IMR-90 (cell line): Measurements from ENCODE around the gene FN3KRP. TPM values are rescaled to one million over a fixed set of nuclear protein-coding genes. Genes with fewer than 3 reads are reported as not detected.
A peak's percentile ranks its signal among the peaks of the same experiment; 100 is the strongest.

Source experiments
- ATAC-seq: fragments of 200-7000 bp; cut with Tn5 transposase; 2 replicates; pipeline ENCODE4 v1.9.1; 2020; ENCODE audit warnings: low read depth, mild to moderate bottlenecking, moderate library complexity
- BruUV-seq: library from RNA; stranded (reverse); fragments of 400-500 nt; replicated peaks from 2 replicates; lab custom pipeline; 2021; lab: Mats Ljungman, UMichigan
- CTCF ChIA-PET: fragments of 300-600 bp; formaldehyde crosslinking; extraction: SDS; loops from one replicate; lab custom pipeline; 2021; ENCODE audit warnings: antibody characterized with exemption; lab: Yijun Ruan, JAX
- POLR2A ChIA-PET: fragments of 300-600 bp; sonication (Branson Sonifier 250); formaldehyde crosslinking; loops from one replicate; lab custom pipeline; 2022; ENCODE audit warnings: antibody characterized with exemption; ENCODE audit not compliant: unreplicated experiment; lab: Charles Lee
- DNase-seq: peaks from one replicate; pipeline ENCODE4 v3.0.0; 2013
- H2AFZ ChIP-seq: replicated peaks from 2 replicates; pipeline ENCODE3; 2013; ENCODE audit warnings: low read length, mild to moderate bottlenecking; ENCODE audit not compliant: poor library complexity
- H2AK5ac ChIP-seq: 2 replicates; pipeline ENCODE4 v1.6.1; 2013; ENCODE audit warnings: low read depth, low read length, inconsistent platforms
- H2AK9ac ChIP-seq: replicated peaks from 2 replicates; pipeline ENCODE3; 2013; ENCODE audit warnings: mild to moderate bottlenecking, low read depth, low read length, moderate library complexity; ENCODE audit not compliant: poor library complexity
- H2BK120ac ChIP-seq: 2 replicates; pipeline ENCODE4 v1.6.1; 2013; ENCODE audit warnings: low read depth, low read length, inconsistent platforms
- H2BK15ac ChIP-seq: 3 replicates; pipeline ENCODE4 v1.6.1; 2013; ENCODE audit warnings: low read depth, low read length, inconsistent platforms
- H2BK20ac ChIP-seq: 2 replicates; pipeline ENCODE4 v1.6.1; 2013; ENCODE audit warnings: low read depth, mild to moderate bottlenecking, inconsistent platforms, low read length, moderate library complexity
- H2BK5ac ChIP-seq: 2 replicates; pipeline ENCODE4 v1.6.1; 2013; ENCODE audit warnings: mild to moderate bottlenecking, low read depth, low read length, inconsistent platforms; ENCODE audit not compliant: poor library complexity, severe bottlenecking
- H3K14ac ChIP-seq: replicated peaks from 2 replicates; pipeline ENCODE4 v1.6.1; 2013; ENCODE audit warnings: low read depth, low read length, inconsistent platforms
- H3K18ac ChIP-seq: 2 replicates; pipeline ENCODE4 v1.6.1; 2013; ENCODE audit warnings: low read depth, low read length, control low read depth
- H3K23ac ChIP-seq: 2 replicates; pipeline ENCODE4 v1.6.1; 2013; ENCODE audit warnings: low read depth, low read length, inconsistent platforms
- H3K27ac ChIP-seq: 2 replicates; pipeline ENCODE4 v1.5.1; 2013; ENCODE audit warnings: mild to moderate bottlenecking, control low read depth, low read length; ENCODE audit not compliant: insufficient read depth
- H3K27me3 ChIP-seq: 2 replicates; pipeline ENCODE4 v1.6.1; 2013; ENCODE audit warnings: low read length; ENCODE audit not compliant: control insufficient read depth, insufficient read depth
- H3K36me3 ChIP-seq: 2 replicates; pipeline ENCODE4 v1.6.1; 2013; ENCODE audit warnings: low read length, mixed read lengths; ENCODE audit not compliant: control insufficient read depth, insufficient read depth
- H3K4ac ChIP-seq: 2 replicates; pipeline ENCODE4 v1.6.1; 2013; ENCODE audit warnings: low read depth, low read length, inconsistent platforms
- H3K4me1 ChIP-seq: 2 replicates; pipeline ENCODE4 v1.6.1; 2013; ENCODE audit warnings: low read length, mixed read lengths; ENCODE audit not compliant: control insufficient read depth, insufficient read depth
- H3K4me2 ChIP-seq: 2 replicates; pipeline ENCODE4 v1.6.1; 2013; ENCODE audit warnings: low read depth, mild to moderate bottlenecking, control low read depth, low read length, moderate library complexity
- H3K4me3 ChIP-seq: 2 replicates; pipeline ENCODE4 v1.5.1; 2013; ENCODE audit warnings: low read depth, mild to moderate bottlenecking, control low read depth, low read length, moderate library complexity; ENCODE audit not compliant: insufficient read depth
- H3K56ac ChIP-seq: 2 replicates; pipeline ENCODE4 v1.6.1; 2013; ENCODE audit warnings: low read length, inconsistent platforms; ENCODE audit not compliant: insufficient read depth; ENCODE audit errors: extremely low read depth
- H3K79me1 ChIP-seq, 2 experiments: 2 replicates each; pipeline ENCODE4 v1.6.1; 2013; ENCODE audit warnings: low read length in 2 of 2, inconsistent platforms in 1 of 2, low read depth in 1 of 2
- H3K9ac ChIP-seq: 2 replicates; pipeline ENCODE4 v1.6.1; 2013; ENCODE audit warnings: low read depth, low read length, control low read depth
- H3K9me1 ChIP-seq: 2 replicates; pipeline ENCODE4 v1.6.1; 2013; ENCODE audit warnings: low read length, inconsistent platforms; ENCODE audit not compliant: insufficient read depth
- H3K9me3 ChIP-seq: 2 replicates; pipeline ENCODE4 v1.6.1; 2013; ENCODE audit warnings: low read length; ENCODE audit not compliant: control insufficient read depth, insufficient read depth
- H4K20me1 ChIP-seq: 2 replicates; pipeline ENCODE4 v1.6.1; 2013; ENCODE audit warnings: low read length, inconsistent platforms; ENCODE audit not compliant: insufficient read depth
- H4K5ac ChIP-seq: 2 replicates; pipeline ENCODE4 v1.6.1; 2013; ENCODE audit warnings: mild to moderate bottlenecking, low read depth, low read length, control low read depth
- H4K8ac ChIP-seq, 2 experiments: 2 replicates each; pipeline ENCODE4 v1.6.1; 2013; ENCODE audit warnings: low read depth in 2 of 2, low read length in 2 of 2, control low read depth in 1 of 2, inconsistent platforms in 1 of 2
- H4K91ac ChIP-seq: 2 replicates; pipeline ENCODE4 v1.6.1; 2013; ENCODE audit warnings: low read depth, low read length, inconsistent platforms; ENCODE audit not compliant: insufficient read depth
- BHLHE40 ChIP-seq: fragments of 150-350 bp; IDR thresholded peaks from 2 replicates; pipeline ENCODE4 v1.6.1; 2016; ENCODE audit warnings: mild to moderate bottlenecking, low read depth, low read length
- CEBPB ChIP-seq: IDR thresholded peaks from 2 replicates; pipeline ENCODE4 v1.6.1; 2012; ENCODE audit warnings: low read depth, low read length, improper control_type of control experiment
- CHD1 ChIP-seq: IDR thresholded peaks from 2 replicates; pipeline ENCODE4 v1.6.1; 2012; ENCODE audit warnings: low read depth, low read length, improper control_type of control experiment
- FOS ChIP-seq: fragments of 150-350 bp; IDR thresholded peaks from 2 replicates; pipeline ENCODE4 v1.6.1; 2016; ENCODE audit warnings: low read depth, low read length
- MAFK ChIP-seq: IDR thresholded peaks from 2 replicates; pipeline ENCODE4 v1.6.1; 2012; ENCODE audit warnings: low read depth, low read length, improper control_type of control experiment
- MAZ ChIP-seq: IDR thresholded peaks from 2 replicates; pipeline ENCODE4 v1.6.1; 2012; ENCODE audit warnings: low read depth, mild to moderate bottlenecking, low read length, improper control_type of control experiment, moderate library complexity, borderline replicate concordance
- MXI1 ChIP-seq: IDR thresholded peaks from 2 replicates; pipeline ENCODE4 v1.6.1; 2012; ENCODE audit warnings: low read depth, mild to moderate bottlenecking, low read length, moderate library complexity, borderline replicate concordance
- NFE2L2 ChIP-seq: fragments of 150-350 bp; IDR thresholded peaks from 2 replicates; pipeline ENCODE4 v1.6.1; 2016; ENCODE audit warnings: low read depth, mild to moderate bottlenecking, low read length
- POLR2A ChIP-seq: IDR thresholded peaks from 2 replicates; pipeline ENCODE4 v1.6.1; 2012; ENCODE audit warnings: mild to moderate bottlenecking, low read depth, low read length
- RCOR1 ChIP-seq: IDR thresholded peaks from 2 replicates; pipeline ENCODE4 v1.6.1; 2012; ENCODE audit warnings: mild to moderate bottlenecking, low read length, improper control_type of control experiment; ENCODE audit not compliant: insufficient replicate concordance
- RFX5 ChIP-seq: IDR thresholded peaks from 2 replicates; pipeline ENCODE4 v1.8.0; 2012; ENCODE audit warnings: low read depth, mild to moderate bottlenecking, low read length, moderate library complexity
- SMC3 ChIP-seq: fragments of 150-350 bp; IDR thresholded peaks from 2 replicates; pipeline ENCODE4 v1.6.1; 2016; ENCODE audit warnings: low read depth, mild to moderate bottlenecking, antibody characterized with exemption, low read length, moderate library complexity
- WGBS, 2 experiments: methylation state at CpG; one replicate each; pipeline versions ENCODE4 v1.1.5 to v1.1.7; 2013; ENCODE audit warnings: missing lambda C conversion rate in 2 of 2; ENCODE audit not compliant: insufficient read length in 1 of 2; ENCODE audit errors: extremely low coverage in 2 of 2; 5-methylcytosine and 5-hydroxymethylcytosine counted together
- dilution Hi-C: fragments of 300-500 bp; cut with HindIII; formaldehyde crosslinking; loops from one replicate; pipeline ENCODE4 v1.14.3; 2018; ENCODE audit warnings: low sequenced_read_pairs; ENCODE audit not compliant: unreplicated experiment
- in situ Hi-C: fragments of 300-500 bp; cut with MboI; formaldehyde crosslinking; loops from 3 replicates; pipeline ENCODE4 v1.14.3; 2019; ENCODE audit warnings: low sequenced_read_pairs, inconsistent platforms, mixed read lengths
- intact Hi-C: fragments of 100-400 bp; cut with micrococcal nuclease; formaldehyde crosslinking; loops from 2 replicates; pipeline ENCODE4 v1.10.0; 2022
- polyA plus RNA-seq, 3 experiments: library from polyadenylated mRNA; depleted of rRNA; stranded (reverse); fragments of >200 nt; gene quantifications; 2 replicates each; pipeline ENCODE4 v1.2.3, GENCODE V29; 2012; ENCODE audit warnings: low replicate concordance in 1 of 3
- total RNA-seq: library from RNA; depleted of rRNA; stranded (reverse); fragments of >200 nt; gene quantifications from 2 replicates; pipeline ENCODE4 v1.2.3, GENCODE V29; 2012
- TF ChIP-seq, protein P1 (sequence below): fragments of 150-350 bp; IDR thresholded peaks from 2 replicates; pipeline ENCODE4 v1.6.1; 2016; ENCODE audit warnings: low read depth, mild to moderate bottlenecking, low read length, moderate library complexity, borderline replicate concordance
- TF ChIP-seq, protein P2 (sequence below): conservative IDR thresholded peaks from 2 replicates; pipeline ENCODE4 v1.5.1; 2012; ENCODE audit warnings: mild to moderate bottlenecking, low read depth, low read length, improper control_type of control experiment
- TF ChIP-seq, protein P3 (sequence below): fragments of 150-350 bp; IDR thresholded peaks from 2 replicates; pipeline ENCODE4 v1.6.1; 2017; ENCODE audit warnings: mild to moderate bottlenecking, antibody characterized with exemption, low read length, low read depth

FN3KRP gene
- total and polyA plus RNA-seq, 2 of the 4 experiments (the other 2 are of a cell fraction), result 18.6 to 20.3 TPM

DNA sequence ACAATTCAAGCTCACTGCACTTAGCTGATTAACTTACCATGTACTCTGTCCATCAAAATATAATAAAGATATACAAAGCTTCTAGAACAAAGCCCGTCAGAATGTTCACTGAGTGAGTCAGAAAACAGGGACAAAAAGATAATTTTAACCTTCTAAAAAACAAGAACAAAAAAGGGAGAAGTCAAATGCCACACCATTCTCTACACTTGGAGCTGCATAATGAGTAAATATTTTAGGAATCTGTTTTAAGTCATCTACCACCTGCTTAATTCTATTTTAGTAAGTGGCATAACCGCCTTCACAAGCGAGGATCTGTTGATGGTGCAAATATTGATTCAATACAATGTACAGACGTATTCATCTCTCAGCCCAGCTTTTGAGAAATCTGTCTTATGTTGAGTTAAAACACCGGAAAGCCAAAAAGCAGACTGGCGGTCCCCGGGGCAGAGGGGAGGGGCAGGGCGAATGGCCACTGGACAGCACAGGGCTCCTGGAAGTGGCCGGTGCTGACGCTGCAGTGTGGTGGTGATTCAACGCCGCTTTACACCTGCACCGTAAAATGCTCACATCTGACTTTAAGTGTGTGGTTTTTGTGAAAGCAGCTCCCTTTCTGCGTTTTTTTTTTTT lies 38.1 kb upstream of the FN3KRP start:
- POLR2A ChIA-PET, result no interaction called here
- dilution Hi-C loops, result no loop called here
- no peak overlapping the region for H3K27ac ChIP-seq

More for the DNA sequence above, 38.1 kb upstream of the FN3KRP start:
- Histone ChIP-seq H3K9ac (no peak overlapping the region), H2AK9ac (peak overlapping the region; percentile 78), H2BK5ac (no peak overlapping the region), H2BK20ac (no peak overlapping the region), H3K79me1 (peaks cover 0 to 3% of the 10 kb centered on the region in 2 experiments; a peak in 1 of 4 replicates), H3K27me3 (no peaks in the 10 kb centered on the region), H3K23ac (no peak overlapping the region), H3K4me3 (no peak overlapping the region), H3K18ac (no peak overlapping the region), H4K91ac (no peak overlapping the region), H2AK5ac (no peak overlapping the region), H3K14ac (no peak overlapping the region), H3K4me1 (no peaks in the 10 kb centered on the region; the same call in 1 of the 2 replicates), H4K8ac (no peak overlapping the region), H4K5ac (no peak overlapping the region), H3K4me2 (no peak overlapping the region), H2BK120ac (no peak overlapping the region), H4K20me1 (peaks cover 3% of the 10 kb centered on the region; the same call in 1 of the 2 replicates), H3K36me3 (no peaks in the 10 kb centered on the region), H3K56ac (no peak overlapping the region), H2AFZ (no peak overlapping the region), H3K4ac (no peak overlapping the region), H3K9me1 (peaks cover 2% of the 10 kb centered on the region; the same call in 1 of the 2 replicates), H2BK15ac (no peak overlapping the region), H3K9me3 (peaks cover 5% of the 10 kb centered on the region)
- ATAC-seq, result no peak
- no peak for DNase-seq
- TF ChIP-seq FOS (no peak), RFX5 (no peak), BHLHE40 (no peak), MXI1 (no peak), CEBPB (no peak), RCOR1 (no peak), SMC3 (no peak), NFE2L2 (no peak), MAFK (no peak), POLR2A (no peak), MAZ (no peak), CHD1 (no peak)
- TF ChIP-seq, protein P1, sequence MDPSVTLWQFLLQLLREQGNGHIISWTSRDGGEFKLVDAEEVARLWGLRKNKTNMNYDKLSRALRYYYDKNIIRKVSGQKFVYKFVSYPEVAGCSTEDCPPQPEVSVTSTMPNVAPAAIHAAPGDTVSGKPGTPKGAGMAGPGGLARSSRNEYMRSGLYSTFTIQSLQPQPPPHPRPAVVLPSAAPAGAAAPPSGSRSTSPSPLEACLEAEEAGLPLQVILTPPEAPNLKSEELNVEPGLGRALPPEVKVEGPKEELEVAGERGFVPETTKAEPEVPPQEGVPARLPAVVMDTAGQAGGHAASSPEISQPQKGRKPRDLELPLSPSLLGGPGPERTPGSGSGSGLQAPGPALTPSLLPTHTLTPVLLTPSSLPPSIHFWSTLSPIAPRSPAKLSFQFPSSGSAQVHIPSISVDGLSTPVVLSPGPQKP, result no peak
- TF ChIP-seq, protein P2, sequence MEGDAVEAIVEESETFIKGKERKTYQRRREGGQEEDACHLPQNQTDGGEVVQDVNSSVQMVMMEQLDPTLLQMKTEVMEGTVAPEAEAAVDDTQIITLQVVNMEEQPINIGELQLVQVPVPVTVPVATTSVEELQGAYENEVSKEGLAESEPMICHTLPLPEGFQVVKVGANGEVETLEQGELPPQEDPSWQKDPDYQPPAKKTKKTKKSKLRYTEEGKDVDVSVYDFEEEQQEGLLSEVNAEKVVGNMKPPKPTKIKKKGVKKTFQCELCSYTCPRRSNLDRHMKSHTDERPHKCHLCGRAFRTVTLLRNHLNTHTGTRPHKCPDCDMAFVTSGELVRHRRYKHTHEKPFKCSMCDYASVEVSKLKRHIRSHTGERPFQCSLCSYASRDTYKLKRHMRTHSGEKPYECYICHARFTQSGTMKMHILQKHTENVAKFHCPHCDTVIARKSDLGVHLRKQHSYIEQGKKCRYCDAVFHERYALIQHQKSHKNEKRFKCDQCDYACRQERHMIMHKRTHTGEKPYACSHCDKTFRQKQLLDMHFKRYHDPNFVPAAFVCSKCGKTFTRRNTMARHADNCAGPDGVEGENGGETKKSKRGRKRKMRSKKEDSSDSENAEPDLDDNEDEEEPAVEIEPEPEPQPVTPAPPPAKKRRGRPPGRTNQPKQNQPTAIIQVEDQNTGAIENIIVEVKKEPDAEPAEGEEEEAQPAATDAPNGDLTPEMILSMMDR, result no peak
- TF ChIP-seq, protein P3, sequence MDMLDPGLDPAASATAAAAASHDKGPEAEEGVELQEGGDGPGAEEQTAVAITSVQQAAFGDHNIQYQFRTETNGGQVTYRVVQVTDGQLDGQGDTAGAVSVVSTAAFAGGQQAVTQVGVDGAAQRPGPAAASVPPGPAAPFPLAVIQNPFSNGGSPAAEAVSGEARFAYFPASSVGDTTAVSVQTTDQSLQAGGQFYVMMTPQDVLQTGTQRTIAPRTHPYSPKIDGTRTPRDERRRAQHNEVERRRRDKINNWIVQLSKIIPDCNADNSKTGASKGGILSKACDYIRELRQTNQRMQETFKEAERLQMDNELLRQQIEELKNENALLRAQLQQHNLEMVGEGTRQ, result no peak
- no TSS peak for BruUV-seq
- in situ Hi-C loops (no loop called here), intact Hi-C loops (no loop called here)
- CTCF ChIA-PET, result no interaction called here
- WGBS, 2 experiments, result 83% methylated on average over 1 of the region's 14 CpGs; no CpG with 5 or more reads in 1 of the 2 experiments
